HG03460 (cell line): Measurements from ENCODE around the gene CNN1.

Source experiments
- ATAC-seq: cut with Tn5 transposase; IDR thresholded peaks from one replicate; pipeline ENCODE4 v1.9.1; 2021; ENCODE audit not compliant: unreplicated experiment

The CNN1 gene

DNA sequence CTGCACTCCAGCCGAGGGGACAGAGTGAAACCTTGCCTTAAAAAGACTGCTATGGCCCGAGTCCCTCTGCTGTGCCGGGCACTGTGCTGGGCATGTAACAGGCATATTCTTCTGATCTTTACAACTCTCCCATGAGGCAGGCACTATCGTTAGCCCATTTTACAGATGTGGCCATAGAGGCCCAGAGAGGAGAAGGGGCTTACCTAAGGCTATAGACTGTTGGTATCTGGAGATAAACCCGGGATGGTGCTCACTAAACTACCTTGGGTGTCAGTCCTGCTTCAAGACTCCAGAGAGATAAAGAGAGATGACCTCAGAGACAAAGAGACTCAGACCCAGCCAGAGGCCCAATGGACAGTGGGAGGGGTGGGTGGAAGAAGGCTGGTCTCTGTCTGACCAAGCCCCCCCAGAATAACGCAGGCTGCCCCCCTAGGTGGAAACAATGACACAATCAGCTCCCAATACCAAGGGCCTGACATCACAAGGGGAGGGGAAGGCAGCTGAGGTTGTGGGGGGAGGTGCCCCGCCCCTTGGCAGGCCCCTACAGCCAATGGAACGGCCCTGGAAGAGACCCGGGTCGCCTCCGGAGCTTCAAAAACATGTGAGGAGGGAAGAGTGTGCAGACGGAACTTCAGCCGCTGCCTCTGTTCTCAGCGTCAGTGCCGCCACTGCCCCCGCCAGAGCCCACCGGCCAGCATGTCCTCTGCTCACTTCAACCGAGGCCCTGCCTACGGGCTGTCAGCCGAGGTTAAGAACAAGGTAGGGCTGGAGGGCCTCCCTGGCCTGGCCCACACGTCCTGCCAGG lies at the start of gene CNN1:
Gene CNN1, plus strand, starts transcription at position 620 of the 805 bp plus-strand sequence. Its CDS starts 77 bp downstream, at position 697.
- no peak for ATAC-seq

DNA sequence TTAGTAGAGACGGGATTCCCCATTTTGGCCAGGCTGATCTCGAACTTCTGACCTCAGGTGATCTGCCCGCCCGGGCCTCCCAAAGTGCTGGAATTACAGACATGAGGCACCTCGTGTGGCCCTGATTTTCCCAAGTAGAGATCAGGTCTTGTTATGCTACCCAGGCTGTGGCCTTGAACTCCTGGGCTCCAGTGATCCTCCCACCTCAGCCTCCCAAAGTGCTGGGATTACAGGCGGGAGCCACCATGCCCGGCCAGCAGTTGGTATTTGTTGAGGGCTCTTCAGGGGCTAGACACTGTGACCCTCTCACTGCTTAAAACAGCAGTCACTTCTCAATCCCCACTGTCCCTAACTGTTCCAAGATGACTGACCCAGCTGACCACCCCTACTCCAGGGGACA lies 49.3 kb upstream of the CNN1 start:
- ATAC-seq: no peak

DNA sequence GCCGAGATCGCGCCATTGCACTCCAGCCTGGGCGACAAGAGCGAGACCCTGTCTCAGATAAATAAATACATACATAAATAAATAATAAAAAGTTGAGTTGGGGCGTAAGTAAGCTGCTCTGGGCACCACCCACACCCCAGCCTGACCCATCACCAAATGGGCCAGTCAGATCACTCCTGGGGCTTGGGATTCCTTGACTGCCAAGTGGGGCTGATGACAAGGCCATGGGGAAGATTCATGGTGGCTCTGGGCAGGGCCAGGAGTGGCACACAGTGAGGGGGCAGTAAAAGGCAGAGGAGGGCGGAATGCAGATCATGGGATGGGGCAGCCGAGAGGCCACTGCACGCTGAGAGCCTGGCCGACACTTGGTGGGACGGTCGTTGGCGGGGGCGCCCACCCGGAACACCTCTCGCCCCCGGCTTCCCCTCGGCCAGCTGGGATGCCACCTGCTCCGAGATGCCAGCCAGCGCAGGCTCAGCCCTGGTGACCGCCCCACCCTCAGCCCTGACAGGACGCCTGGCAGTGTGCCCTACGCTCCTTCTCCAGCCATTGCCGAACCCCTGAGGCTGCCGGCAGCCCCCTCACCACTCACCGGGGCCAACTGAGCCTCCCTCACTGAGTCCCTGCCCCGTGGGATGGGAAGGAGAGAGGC lies 43.9 kb upstream of the CNN1 start:
- ATAC-seq: no peak

DNA sequence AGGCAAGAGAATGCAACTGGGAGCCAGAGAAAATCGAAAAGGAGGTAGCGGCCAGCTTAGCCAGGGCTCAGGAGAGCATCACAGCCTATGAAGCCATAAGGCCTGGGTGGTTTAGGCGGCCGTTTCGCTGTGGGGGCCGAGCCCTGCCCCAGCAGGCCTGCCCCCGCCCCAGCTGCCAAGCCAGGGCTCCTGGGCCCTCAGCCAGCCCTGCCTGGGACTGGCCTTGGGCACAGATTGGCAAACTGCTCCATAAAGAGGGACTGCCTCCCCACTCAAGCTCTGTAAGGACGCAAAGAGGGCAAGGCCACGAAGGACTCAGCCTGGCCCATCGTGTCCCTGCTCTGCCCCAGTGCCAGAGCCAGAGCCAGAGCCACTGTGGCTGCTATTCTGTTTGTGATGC lies 43.2 kb upstream of the CNN1 start:
- ATAC-seq: no peak

DNA sequence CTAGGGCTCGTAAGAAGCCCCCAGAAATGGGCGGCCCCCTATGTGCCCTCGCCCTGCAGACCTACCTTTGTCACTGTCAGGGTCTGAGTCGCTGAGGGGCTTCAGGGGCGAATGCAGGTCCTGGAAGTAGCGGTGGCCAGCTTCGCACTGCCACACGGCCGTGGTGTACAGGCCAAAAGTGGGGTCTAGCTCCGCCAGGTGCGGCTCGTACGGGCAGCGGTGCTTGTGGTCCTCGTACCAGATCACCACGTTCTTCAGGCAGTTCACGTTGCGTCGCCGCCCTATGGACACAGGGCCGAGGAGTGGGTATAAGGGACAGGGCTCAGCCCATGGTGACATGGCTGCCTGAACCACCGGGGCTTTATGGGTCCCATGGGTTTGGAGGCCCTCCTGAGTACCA lies 42.8 kb upstream of the CNN1 start:
- no peak for ATAC-seq

DNA sequence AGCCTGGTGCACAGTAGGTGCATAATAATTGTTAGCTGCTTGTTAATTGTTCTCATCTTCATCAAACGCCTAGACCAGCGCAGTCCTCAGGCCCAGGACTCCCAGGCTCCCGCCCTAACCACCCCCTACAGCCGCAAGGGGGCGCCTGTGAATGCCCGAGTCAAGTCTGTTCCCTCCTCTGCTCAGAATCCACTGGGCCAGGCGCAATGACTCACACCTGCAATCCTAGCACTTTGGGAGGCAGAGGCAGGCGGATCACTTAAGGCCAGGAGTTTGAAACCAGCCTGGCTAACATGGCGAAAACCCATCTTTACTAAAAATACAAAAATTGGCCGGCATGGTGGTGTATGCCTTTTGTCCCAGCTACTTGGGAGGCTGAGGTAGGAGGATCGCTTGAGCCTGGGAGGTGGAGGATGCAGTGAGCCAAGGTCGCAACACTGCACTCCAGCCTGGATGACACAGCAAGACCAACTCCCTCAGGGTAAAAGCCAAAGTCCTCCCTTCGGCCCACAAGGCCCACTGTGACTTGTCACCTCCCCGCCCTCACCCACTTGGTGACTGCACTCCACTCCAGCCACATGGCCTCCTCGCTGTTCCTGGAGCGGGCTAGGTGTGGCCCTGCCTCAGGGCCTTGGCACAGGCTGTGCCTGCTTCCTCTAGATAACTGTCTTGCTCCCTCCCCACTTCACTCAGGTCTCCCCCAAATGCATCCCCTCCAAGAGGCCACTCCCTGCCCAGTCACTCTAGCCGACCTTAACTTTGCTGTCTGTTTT lies 42.1 kb upstream of the CNN1 start:
- ATAC-seq: no peak

DNA sequence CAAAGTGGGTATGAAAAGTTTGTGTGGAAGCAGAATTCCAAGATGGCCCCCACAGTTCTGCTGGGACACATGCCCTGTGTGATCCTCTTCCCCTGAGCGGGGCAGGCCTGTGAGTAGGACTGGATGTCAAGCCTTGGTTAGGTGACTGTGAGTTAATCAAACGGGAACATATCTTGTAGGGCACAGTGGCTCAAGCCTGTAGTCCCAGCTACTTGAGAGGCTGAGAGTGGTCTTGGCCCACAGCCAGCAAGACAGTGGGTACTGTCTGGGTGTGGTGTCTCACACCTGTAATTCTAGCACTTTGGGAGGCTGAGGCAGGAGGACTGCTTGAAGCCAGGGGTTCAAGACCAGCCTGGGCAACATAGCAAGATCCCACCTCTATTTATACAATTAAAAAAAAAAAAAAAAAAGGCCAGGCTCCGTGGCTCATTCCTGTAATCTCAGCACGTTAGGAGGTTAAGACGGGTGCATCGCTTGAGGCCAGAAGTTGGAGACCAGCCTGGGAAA lies 39.4 kb upstream of the CNN1 start:
- no peak for ATAC-seq

DNA sequence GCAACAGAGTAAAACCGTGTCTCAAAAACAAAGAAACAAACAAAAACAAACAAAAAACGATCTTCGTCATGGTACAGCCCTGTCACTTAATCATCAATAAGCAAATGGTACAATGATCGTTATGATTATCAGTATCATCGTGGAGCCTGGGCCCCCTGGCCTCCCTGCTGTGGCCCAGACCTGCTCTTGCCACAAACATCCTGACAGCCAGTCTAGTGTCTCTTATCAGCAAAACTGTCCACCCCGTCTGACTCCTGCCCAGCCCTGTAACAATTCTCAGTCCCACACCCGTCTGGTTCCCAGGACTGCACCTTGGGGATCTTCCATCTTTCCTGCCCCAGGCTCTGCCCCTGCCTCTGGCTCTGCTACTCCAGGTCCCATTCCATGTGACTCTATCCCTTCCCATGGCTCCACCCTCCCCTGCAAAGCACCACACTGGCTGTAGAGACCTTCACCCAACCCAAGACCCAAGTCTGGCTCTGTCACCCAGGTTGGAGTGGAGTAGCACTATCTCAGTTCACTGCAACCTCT lies 38.7 kb upstream of the CNN1 start:
- no peak for ATAC-seq

DNA sequence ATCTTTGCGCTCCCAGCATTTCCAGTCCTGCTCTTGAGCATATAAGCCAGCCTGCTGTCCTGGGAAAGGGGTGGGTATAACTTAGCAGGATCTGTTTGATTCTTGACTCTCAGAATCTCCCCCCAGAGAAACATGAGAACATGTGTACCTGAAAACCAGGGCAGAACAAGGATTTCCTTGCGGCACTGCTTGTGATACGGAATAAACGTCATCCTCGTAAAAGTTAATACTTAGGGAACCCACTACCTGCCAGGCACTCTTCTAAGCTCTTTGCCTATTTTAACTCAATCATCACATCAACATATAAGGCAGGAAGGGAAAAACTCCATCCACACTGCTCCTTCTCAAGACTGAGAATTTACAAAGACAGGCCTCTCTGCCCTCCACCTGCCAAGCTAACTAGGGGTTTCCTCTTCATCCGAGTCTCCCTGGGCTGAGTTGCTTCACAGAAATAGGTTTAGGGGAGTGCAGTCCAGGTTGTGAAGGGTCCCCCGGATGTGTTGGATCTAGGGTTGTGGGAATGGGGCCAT lies 34.1 kb upstream of the CNN1 start:
- ATAC-seq: no peak

DNA sequence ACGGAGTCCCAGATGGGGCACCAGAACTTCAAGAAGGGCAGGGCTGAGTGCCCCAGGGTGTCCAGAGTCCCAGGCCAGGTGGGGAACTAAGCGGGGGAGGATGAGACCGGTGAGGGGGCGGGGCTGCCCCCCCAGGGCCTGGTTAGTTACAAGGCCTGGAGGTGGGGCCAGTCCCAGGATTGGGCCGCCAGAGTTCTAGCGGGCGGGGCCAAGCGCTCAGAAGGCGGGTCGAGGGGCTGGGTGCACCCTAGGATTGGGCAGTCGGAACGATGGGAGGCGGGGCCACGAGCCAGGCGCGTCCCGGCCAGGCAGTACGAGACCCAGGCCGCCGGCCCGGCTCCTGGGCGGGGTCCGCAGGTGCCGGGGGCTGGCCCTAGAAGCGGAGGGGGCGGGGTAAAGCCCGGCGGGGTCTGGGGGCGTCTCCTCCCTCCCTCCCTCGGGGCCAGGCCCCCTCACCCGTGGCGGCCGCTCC lies 33.6 kb upstream of the CNN1 start:
- ATAC-seq: peak; percentile 79

DNA sequence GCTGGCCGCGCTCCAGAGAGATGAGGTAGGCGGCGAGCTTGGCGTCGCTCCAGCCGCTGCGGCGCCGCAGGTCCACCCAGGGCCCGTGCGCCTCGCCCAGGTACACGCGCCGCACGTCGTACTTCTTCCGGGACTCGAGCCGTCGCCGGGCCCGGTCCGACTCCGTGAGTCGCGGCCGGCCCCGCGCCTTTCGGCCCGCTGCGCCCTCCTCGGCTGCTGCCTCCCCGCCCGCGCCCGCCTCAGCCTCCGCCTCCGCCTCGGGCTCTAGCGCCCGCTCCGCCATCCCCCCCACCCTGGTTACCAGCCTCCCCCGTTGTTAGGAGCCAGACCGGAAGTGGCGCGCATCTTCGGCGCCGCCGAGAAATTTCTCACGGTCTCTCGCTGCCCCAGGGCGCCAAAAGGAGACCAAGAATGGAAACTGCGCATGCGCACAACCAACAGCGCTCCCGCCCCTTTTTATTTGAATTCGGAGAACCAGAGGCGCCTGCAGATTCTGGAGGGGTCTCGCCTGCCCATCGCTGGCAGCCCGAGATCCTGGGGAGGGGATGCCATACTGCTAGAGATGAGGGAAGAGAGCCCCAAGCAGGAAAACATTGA lies 33.0 kb upstream of the CNN1 start, which contains the start of gene ZNF653:
Gene ZNF653, minus strand, starts transcription at position 336 of the 597 bp plus-strand sequence. Its CDS starts 53 bp downstream, at position 283.
- peak; percentile 55 for ATAC-seq

DNA sequence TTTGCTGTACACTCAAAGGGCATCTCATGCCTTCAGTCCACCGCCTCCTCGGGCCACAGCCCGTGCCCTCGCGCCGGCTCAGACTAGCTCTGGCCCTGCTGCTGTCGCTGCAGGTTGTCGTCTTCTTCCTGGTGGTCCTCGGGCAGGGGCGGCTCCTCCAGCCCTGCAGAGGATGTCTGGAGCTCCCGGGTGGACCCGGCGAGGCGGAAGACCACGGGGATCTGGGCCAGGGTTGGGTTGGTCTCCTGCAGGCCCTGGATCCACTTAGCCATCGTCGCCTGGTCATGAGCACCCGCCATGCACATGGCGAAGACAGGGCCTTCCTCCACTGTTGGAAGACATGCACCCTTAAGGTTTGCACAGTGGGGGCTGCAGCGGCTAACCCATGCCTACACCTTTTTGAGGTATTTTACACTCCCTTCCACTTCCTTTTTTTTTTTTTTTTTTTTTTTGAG lies 32.5 kb upstream of the CNN1 start:
- ATAC-seq: peak; percentile 22

DNA sequence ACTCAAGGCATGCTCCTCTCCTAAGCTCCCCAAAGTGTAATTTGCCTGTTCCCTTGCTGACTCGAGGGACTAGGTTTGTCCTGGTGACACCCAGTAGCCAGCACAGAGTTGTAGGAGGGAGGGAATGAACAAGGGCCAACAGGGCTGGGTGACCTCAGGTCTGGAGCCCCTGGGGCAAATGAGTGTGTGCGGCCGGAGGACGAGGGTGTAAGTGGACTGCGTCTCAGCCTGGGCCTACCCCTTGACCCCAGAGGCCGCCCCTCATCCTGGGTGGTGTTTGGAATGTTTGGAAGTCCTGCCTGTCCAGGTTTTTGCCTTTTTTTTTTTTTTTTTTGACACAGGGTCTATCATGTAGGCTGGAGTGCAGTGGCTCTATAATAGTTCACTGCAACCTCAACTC lies 31.7 kb upstream of the CNN1 start:
- no peak for ATAC-seq

DNA sequence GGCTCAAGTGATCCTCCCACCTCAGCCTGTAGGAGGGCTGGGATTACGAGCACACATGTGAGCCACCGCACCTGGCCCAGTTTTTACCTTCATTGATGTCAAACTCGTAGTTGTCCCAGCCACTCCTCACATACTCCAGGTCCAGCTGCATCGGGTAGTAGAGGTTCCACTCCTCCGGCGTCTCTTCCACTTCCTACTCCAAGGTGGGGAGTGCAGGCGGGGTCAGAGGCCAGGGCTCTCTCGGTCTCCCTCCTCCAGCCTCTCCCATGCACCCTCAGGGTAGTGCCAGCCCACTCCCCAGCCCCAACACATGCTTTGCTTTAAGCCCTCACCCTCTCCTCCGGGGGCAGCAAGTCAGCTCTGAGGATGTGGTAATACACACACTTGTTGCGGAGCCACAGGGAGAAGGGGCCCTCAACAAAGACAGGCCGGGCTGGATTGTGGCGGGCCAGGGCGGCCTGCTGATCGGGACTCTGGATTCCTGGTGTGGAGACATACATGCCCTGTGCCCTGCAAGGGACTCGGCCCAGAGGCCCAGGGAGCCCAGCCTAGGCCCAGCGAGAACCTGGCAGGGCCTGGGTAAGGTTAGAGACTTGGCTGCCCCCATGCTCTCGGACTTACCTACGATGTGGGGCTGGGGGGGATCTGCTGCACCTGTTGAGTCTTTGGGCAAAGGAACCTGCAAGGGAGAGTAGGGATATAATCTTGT lies 31.1 kb upstream of the CNN1 start:
- ATAC-seq: no peak

DNA sequence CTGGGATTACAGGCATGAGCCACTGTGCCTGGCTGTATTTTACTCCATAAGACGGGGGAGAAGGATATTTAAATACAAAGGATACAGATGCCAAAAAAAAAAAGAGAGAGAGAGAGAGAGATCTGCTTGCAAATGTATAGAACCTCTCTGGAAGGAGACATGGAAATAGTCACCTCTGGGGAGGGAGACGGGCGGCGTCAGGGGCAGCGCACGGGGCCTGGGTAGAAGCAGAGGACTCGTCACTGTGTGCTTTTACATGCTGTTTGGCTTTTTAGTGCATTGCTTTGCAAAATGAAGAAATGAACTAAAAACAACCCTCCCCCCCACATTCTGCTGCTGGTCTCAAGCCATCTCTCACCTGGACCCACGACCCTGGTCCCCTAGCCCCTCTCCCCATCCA lies 28.2 kb upstream of the CNN1 start:
- ATAC-seq: no peak

DNA sequence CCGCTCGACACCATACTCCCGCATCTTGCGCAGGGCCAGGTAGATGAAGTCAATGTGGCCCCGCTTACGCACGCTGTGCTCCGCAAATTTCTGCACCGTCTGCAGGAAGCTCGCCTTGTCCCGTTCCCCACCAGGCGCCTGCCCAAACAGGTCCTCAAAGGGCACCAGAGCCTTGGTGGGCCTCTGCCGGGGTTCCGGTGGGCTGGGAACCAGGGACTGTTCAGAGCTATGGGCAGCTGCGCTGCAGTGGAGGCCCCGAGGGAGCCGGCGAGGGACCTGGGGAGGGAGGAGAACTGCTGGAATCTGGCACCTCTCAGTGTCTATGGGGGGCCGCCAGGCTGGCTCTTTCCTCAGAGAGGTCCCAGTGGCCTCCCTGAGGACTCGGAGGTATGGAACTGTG lies 24.7 kb upstream of the CNN1 start:
- ATAC-seq: no peak

DNA sequence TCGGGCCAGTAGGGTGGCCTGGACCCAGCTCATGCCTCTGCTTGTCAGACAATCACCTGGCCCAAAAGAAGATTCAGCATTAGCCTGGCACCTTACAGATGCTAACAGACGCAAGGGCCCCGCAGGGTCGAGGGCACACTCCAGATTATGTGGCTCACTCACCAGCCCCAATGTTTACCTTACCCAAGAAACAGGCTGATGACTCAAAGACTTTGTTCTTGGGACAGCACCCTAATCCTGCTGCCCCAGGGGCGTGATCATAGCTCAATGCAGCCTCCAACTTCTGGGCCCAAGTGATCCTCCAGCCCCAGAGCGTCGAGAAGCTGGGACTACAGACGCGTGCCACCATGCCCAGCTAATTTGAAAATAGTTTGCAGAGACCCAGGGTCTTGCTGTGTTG lies 19.5 kb upstream of the CNN1 start:
- ATAC-seq: no peak

DNA sequence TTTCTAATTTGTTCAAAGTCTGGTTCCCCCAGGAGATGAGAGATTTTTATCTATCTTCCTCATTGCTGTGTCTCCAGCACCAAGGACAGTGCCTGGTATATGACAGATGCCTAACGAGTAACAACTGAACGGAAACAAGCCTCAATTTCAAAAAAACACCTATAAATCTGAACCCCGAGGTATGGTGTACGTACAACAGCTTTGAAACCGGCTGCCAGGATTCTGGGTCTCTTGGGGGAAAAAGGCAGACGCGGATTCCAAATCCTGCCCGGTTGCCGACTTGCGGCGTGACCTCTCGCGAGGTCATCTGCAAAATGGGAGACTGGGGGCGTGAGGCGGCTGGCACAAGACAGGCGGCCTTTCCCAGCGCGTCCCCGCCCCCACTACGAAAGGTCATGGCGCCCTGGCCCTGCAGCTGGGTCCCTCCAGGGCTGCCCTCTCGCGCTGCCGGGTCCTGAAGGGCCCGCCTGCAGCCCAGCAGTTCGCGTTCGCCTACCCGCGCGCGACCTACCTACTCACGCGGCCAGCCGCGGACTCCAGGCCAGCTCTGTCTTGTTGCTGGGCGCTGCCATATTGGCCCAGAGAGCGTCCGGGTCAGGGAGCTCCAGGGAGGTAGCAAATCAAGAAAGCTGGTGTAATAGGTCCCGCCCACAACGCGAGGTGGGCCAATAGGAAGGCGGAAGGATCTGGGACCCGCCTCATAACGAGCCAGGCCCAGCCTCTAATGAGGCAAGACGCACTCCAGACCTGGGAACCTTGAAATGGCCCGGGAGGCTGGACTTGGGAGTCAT lies 9.9 kb upstream of the CNN1 start, which contains the start of gene ECSIT:
Gene ECSIT, minus strand, starts transcription at position 584 of the 791 bp plus-strand sequence. CDS start 9,964 bp downstream, outside the sequence.
- peak; percentile 93 for ATAC-seq

DNA sequence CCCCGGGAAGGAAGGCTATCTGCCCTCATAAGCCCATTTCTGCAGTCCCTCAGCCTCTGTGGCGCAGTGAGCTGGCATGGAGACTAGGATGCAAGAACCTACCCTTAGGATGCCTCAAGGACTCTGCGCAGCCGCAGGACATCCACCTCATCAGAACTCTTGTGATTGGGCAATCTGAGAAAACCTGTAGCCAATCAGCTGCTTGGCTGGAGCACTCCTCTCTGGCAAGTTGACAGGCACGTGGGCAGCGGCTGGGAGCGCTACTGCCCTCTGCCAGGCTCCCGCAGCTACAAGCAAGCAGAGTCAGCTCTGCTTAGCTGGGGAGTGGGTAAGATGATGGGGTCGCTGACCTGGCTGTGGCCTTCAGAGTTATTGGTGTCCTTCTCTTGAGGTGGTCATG lies 8.2 kb upstream of the CNN1 start:
- no peak for ATAC-seq
